ENCODE measurements around the gene TLE5. TPM values are rescaled to one million over a fixed set of nuclear protein-coding genes. Genes with fewer than 3 reads are reported as not detected.
"Not testable (repeated sequence)": the region's sequence is repeated elsewhere in the genome, so short reads cannot be mapped to it uniquely, and the experiment has no call there.

TLE5 gene
- total and polyA plus RNA-seq, 7 donors, result 561 to 714 (median 588) TPM

DNA sequence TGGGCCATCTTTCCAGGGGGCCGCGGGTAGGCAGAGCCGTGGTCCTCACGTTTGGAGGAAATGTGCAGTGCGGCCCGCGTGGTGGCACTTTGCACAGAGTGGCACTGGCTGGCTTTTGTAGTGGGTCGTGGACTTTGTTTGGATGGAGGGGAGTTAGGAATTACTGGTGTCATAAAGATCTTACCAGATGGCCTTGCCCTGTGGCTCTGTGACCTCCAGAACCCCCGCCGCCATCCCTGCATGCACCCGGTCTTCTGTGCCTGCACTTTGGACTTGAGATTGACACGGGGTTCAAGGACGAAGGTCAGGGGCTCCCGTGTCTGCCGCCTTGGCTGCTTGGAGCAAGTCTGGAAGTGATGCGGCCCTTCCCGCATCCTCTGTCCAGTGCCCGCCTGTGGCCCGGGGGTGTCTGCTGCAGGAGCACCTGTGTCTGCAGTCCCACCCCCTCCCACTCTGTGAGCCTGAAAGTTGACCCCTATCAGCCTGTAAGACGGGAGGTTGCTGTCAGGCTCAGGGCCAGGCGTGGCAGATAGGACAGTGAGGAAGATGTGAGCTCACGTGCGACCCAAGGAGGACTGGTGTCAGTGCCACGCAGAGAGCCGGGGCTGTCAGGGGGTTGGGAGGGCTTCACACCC lies 34.1 kb upstream of the TLE5 start:
- Histone ChIP-seq H3K27me3 (no peaks in the 10 kb centered on the region), H3K36me3 (no peaks in the 10 kb centered on the region), H3K4me3 (peak overlapping the region; percentile 75 to 96 (median 87)), H3K4me1 (peaks cover 2 to 71% (median 66%) of the 10 kb centered on the region in 4 donors), H3K9me3 (no peaks in the 10 kb centered on the region), H3K27ac (peak overlapping the region; percentile 65 to 86 (median 83))
- intact Hi-C loops (cut with DNase I), result no loop called here
- no peak for TF ChIP-seq POLR2A (IDR thresholded peaks at IDR 0.05)
- no peak for DNase-seq
- 13 to 48% methylated on average over 25 of the region's 25 CpGs for WGBS, 2 donors

GRCh38 chr19:3095441-3096191 lies 33.3 kb upstream of the TLE5 start:
- intact Hi-C loops (cut with DNase I), result no loop called here
- H3K27me3 ChIP-seq, result no peaks in the 10 kb centered on the region
- H3K27ac ChIP-seq, result peak overlapping the region; percentile 65 to 86 (median 83)
- WGBS, 2 donors, result 3 to 11% methylated on average over 31 of the region's 31 CpGs
- TF ChIP-seq EP300 (IDR thresholded peaks at IDR 0.05) (no peak), POLR2AphosphoS5 (IDR thresholded peaks at IDR 0.05) (no peak), CTCF (IDR thresholded peaks at IDR 0.05) (no peak), POLR2A (IDR thresholded peaks at IDR 0.05) (no peak)
- peaks cover 2 to 64% (median 59%) of the 10 kb centered on the region in 4 donors for H3K4me1 ChIP-seq
- H3K9me3 ChIP-seq, result no peaks in the 10 kb centered on the region
- H3K36me3 ChIP-seq, result no peaks in the 10 kb centered on the region
- no peak for DNase-seq
- H3K4me3 ChIP-seq, result peak overlapping the region; percentile 75 to 96 (median 87)

DNA sequence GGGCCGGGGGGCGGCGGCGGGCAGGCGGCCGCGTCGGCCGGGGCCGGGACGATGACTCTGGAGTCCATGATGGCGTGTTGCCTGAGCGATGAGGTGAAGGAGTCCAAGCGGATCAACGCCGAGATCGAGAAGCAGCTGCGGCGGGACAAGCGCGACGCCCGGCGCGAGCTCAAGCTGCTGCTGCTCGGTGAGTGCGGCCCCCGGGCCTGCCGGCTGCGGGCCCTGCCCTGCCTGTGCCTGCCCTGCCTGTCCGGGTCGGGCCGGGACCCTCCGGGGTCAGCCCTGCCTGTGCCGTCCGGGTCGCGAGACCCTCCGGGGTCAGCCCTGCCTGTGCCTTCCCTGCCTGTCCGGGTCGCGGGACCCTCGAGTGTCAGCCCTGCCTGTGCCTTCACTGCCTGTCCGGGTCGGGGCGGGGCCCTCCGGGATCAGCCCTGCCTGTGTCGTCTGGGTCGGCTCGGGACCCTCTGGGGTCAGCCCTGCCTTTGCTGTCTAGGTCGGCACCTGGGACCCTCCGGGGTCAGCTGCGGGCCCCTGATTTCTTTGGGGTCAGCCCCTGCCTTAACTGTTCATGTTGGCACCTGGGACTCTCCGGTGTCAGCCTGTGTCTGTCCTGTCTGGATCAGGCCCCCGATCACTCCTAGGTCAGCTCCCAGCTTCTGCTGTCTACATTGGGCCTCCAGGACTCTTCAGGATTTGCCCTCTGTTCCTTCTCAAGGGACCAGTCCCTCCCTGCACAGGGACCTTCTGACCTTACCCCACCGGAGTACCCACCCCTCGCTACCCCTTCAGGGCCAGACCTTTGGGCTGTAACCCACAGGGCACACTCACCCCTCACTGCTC lies 32.5 kb upstream of the TLE5 start:
- 1 to 3% methylated on average over 57 of the region's 57 CpGs for WGBS, 2 donors
- TF ChIP-seq EP300 (IDR thresholded peaks at IDR 0.05) (no peak), POLR2AphosphoS5 (IDR thresholded peaks at IDR 0.05) (no peak), POLR2A (IDR thresholded peaks at IDR 0.05) (no peak), CTCF (IDR thresholded peaks at IDR 0.05) (no peak)
- H3K4me3 ChIP-seq, result peak overlapping the region; percentile 75 to 96 (median 87)
- H3K36me3 ChIP-seq, result no peaks in the 10 kb centered on the region
- DNase-seq, result no peak
- intact Hi-C loops (cut with DNase I), result no loop called here
- H3K27me3 ChIP-seq, result no peaks in the 10 kb centered on the region
- H3K27ac ChIP-seq, result peak overlapping the region; percentile 65 to 86 (median 83)
- no peaks in the 10 kb centered on the region for H3K9me3 ChIP-seq
- peaks cover 2 to 56% (median 52%) of the 10 kb centered on the region in 4 donors for H3K4me1 ChIP-seq

DNA sequence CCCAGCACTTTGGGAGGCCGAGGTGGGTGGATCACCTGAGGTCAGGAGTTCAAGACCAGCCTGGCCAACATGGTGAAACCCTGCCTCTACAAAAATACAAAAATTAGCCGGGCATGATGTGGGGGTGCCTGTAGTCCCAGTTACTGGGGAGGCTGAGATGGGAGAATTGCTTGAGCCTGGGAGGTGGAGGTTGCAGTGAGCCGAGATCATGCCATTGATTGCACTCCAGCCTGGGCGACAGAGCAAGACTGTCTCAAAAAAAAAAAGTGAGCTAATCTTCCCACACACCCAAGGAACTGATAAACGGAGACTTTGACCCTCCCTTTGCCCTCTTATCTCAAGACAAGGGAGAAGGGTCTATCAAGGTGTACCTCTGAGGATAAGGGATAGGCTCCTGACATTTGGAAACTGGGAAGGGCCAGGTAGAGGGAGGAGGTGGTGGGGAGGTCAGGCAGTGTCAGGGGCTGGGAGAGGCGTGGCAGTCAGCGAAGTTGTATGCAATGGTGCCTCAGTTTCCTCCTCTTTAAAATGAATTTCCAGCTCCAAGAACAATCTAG lies 27.1 kb upstream of the TLE5 start:
- H3K36me3 ChIP-seq; intact Hi-C loops (cut with DNase I); H3K27me3 ChIP-seq; H3K4me1 ChIP-seq; H3K27ac ChIP-seq; H3K4me3 ChIP-seq; DNase-seq; H3K9me3 ChIP-seq: not testable (repeated sequence)
- WGBS, 2 donors, result 18 to 71% methylated on average over 7 of the region's 7 CpGs

- no peak for TF ChIP-seq EP300 (IDR thresholded peaks at IDR 0.05)
- no peak for TF ChIP-seq POLR2A (IDR thresholded peaks at IDR 0.05)
- no peak for TF ChIP-seq POLR2AphosphoS5 (IDR thresholded peaks at IDR 0.05)
- no peak for TF ChIP-seq CTCF (IDR thresholded peaks at IDR 0.05)
Measured at GRCh38 chr19:3087769-3088168, 25.5 kb upstream of the TLE5 start.

More at GRCh38 chr19:3087769-3088168, 25.5 kb upstream of the TLE5 start:
- 90% methylated on average over 10 of the region's 10 CpGs for WGBS, 2 donors
- Histone ChIP-seq H3K9me3 (no peaks in the 10 kb centered on the region), H3K36me3 (no peaks in the 10 kb centered on the region), H3K27me3 (no peaks in the 10 kb centered on the region), H3K27ac (no peak overlapping the region), H3K4me1 (no peaks in the 10 kb centered on the region), H3K4me3 (no peak overlapping the region)
- intact Hi-C loops (cut with DNase I), result no loop called here
- no peak for DNase-seq

Measured in sigmoid colon (tissue), 7 donors.